SK-N-SH (cell line): Measurements from ENCODE around the gene APLP1. TPM values are rescaled to one million over a fixed set of nuclear protein-coding genes. Genes with fewer than 3 reads are reported as not detected.

Source experiments
- CTCF ChIA-PET: fragments of 300-600, 350-600 bp; formaldehyde crosslinking; extraction: SDS; loops from one replicate; lab custom pipeline; 2021; lab: Yijun Ruan, JAX
- POLR2A ChIA-PET: fragments of 350-600 bp; sonication (Branson Sonifier 250); formaldehyde crosslinking; extraction: SDS; loops from one replicate; lab custom pipeline; 2020; ENCODE audit warnings: antibody characterized with exemption, inconsistent platforms; lab: Yijun Ruan, JAX
- DNase-seq: peaks from one replicate; pipeline ENCODE4 v3.0.0; 2012
- H2AFZ ChIP-seq: fragments of 200-600 bp; sonication (generic); 2 replicates; pipeline ENCODE4 v1.8.1; 2016; ENCODE audit warnings: antibody characterized with exemption, mild to moderate bottlenecking, low read depth
- H3F3A ChIP-seq: fragments of 200-600 bp; sonication (generic); replicated peaks from 2 replicates; pipeline ENCODE3; 2016; ENCODE audit warnings: antibody characterized with exemption, mild to moderate bottlenecking; ENCODE audit not compliant: insufficient read depth
- H3K27ac ChIP-seq, 2 experiments: fragments of 200-500 bp in 1 of 2; fragments of 200-600 bp in 1 of 2; sonication (Bioruptor generic) in 1 of 2; sonication (generic), shearing (Covaris generic) in 1 of 2; 2 replicates each; pipeline versions ENCODE4 v1.5.1 to v1.6.1; 2014 to 2016; ENCODE audit warnings: low read depth in 2 of 2, inconsistent platforms in 1 of 2, low read length in 1 of 2, mild to moderate bottlenecking in 1 of 2, mixed read lengths in 1 of 2
- H3K27me3 ChIP-seq: fragments of 200-600 bp; sonication (generic), shearing (Covaris generic); 2 replicates; pipeline ENCODE4 v1.6.1; 2016; ENCODE audit warnings: mixed run types; ENCODE audit not compliant: insufficient read depth
- H3K36me3 ChIP-seq, 2 experiments: fragments of 200-500 bp in 1 of 2; fragments of 200-600 bp in 1 of 2; sonication (Bioruptor generic) in 1 of 2; sonication (generic) in 1 of 2; replicated peaks in 1 of 2; 2 replicates each; pipeline versions ENCODE3 to v1.5.1; 2014 to 2016; ENCODE audit warnings: low read length in 1 of 2, mild to moderate bottlenecking in 1 of 2; ENCODE audit not compliant: insufficient read depth in 2 of 2, control insufficient read depth in 1 of 2
- H3K4me1 ChIP-seq, 2 experiments: fragments of 200-500 bp in 1 of 2; fragments of 200-600 bp in 1 of 2; sonication (Bioruptor generic) in 1 of 2; sonication (generic), shearing (Covaris generic) in 1 of 2; 2 replicates each; pipeline versions ENCODE4 v1.5.1 to v1.6.1; 2014 to 2016; ENCODE audit warnings: low read depth in 1 of 2, low read length in 1 of 2, mixed run types in 1 of 2; ENCODE audit not compliant: insufficient read depth in 2 of 2, control insufficient read depth in 1 of 2
- H3K4me2 ChIP-seq: fragments of 200-600 bp; sonication (generic), shearing (Covaris generic); 2 replicates; pipeline ENCODE4 v1.6.1; 2017; ENCODE audit warnings: mixed run types
- H3K4me3 ChIP-seq, 2 experiments: fragments of 200-500 bp in 1 of 2; fragments of 200-600 bp in 1 of 2; sonication (Bioruptor generic) in 1 of 2; sonication (generic), shearing (Covaris generic) in 1 of 2; 2 replicates each; pipeline versions ENCODE4 v1.5.1 to v1.8.1; 2014 to 2016; ENCODE audit warnings: low read depth in 2 of 2, inconsistent platforms in 1 of 2, low read length in 1 of 2, mild to moderate bottlenecking in 1 of 2, mixed read lengths in 1 of 2, moderate library complexity in 1 of 2
- H3K79me2 ChIP-seq: fragments of 200-600 bp; sonication (generic); 2 replicates; pipeline ENCODE4 v1.8.1; 2017; ENCODE audit warnings: mild to moderate bottlenecking; ENCODE audit not compliant: insufficient read depth
- H3K9ac ChIP-seq: fragments of 200-600 bp; sonication (generic); 2 replicates; pipeline ENCODE4 v1.6.1; 2017; ENCODE audit warnings: mixed run types
- H3K9me2 ChIP-seq: fragments of 200-600 bp; sonication (generic); 2 replicates; pipeline ENCODE4 v1.6.1; 2017; ENCODE audit warnings: mixed run types
- H3K9me3 ChIP-seq: fragments of 200-600 bp; sonication (generic); 2 replicates; pipeline ENCODE4 v1.6.1; 2017; ENCODE audit warnings: mixed run types, mild to moderate bottlenecking, moderate library complexity
- H4K20me1 ChIP-seq: fragments of 200-600 bp; sonication (generic); 2 replicates; pipeline ENCODE4 v1.6.1; 2017; ENCODE audit warnings: mild to moderate bottlenecking, mixed run types; ENCODE audit not compliant: insufficient read depth
- CHD2 ChIP-seq: fragments of 150-350 bp; IDR thresholded peaks from 2 replicates; pipeline ENCODE4 v1.6.1; 2018; ENCODE audit warnings: low read length; ENCODE audit not compliant: partially characterized antibody
- ELF1 ChIP-seq: IDR thresholded peaks from 2 replicates; pipeline ENCODE4 v1.4.0; 2012
- FOSL2 ChIP-seq: IDR thresholded peaks from 2 replicates; pipeline ENCODE4 v1.4.0; 2012; ENCODE audit warnings: low read depth, mild to moderate bottlenecking, moderate library complexity, borderline replicate concordance
- IRF3 ChIP-seq: fragments of 150-350 bp; IDR thresholded peaks from 2 replicates; pipeline ENCODE4 v1.6.1; 2016; ENCODE audit warnings: mild to moderate bottlenecking, low read depth, low read length
- JUND ChIP-seq: IDR thresholded peaks from 2 replicates; pipeline ENCODE4 v1.4.0; 2012
- MAX ChIP-seq: IDR thresholded peaks from 2 replicates; pipeline ENCODE4 v1.4.0; 2012; ENCODE audit warnings: low read depth
- MXI1 ChIP-seq: IDR thresholded peaks from 2 replicates; pipeline ENCODE4 v1.6.1; 2012; ENCODE audit warnings: mild to moderate bottlenecking, low read depth, low read length, improper control_type of control experiment
- NFIC ChIP-seq: IDR thresholded peaks from 2 replicates; pipeline ENCODE4 v1.4.0; 2012; ENCODE audit warnings: borderline replicate concordance
- NRF1 ChIP-seq: IDR thresholded peaks from 2 replicates; pipeline ENCODE4 v1.6.1; 2012; ENCODE audit warnings: low read depth, mild to moderate bottlenecking, low read length
- RCOR1 ChIP-seq: fragments of 150-350 bp; IDR thresholded peaks from 2 replicates; pipeline ENCODE4 v1.6.1; 2017; ENCODE audit warnings: antibody characterized with exemption, low read length
- SMC3 ChIP-seq: IDR thresholded peaks from 2 replicates; pipeline ENCODE4 v1.6.1; 2012; ENCODE audit warnings: low read depth, low read length, improper control_type of control experiment
- TCF12 ChIP-seq: IDR thresholded peaks from 2 replicates; pipeline ENCODE4 v1.4.0; 2012
- YY1 ChIP-seq: IDR thresholded peaks from 2 replicates; pipeline ENCODE4 v1.4.0; 2012; ENCODE audit warnings: low read depth, mild to moderate bottlenecking
- ZBTB33 ChIP-seq: IDR thresholded peaks from 2 replicates; pipeline ENCODE4 v1.4.0; 2012; ENCODE audit warnings: low read depth, borderline replicate concordance
- WGBS: methylation state at CpG from one replicate; pipeline ENCODE4 v1.1.6; 2017; ENCODE audit warnings: low lambda C conversion rate; 5-methylcytosine and 5-hydroxymethylcytosine counted together
- polyA plus RNA-seq, 3 experiments: library from polyadenylated mRNA; depleted of rRNA; stranded (reverse); fragments of >200 nt; gene quantifications; 2 replicates each; pipeline ENCODE4 v1.2.3, GENCODE V29; 2012
- TF ChIP-seq, protein P1 (sequence below): fragments of 200-600 bp; sonication (generic); IDR thresholded peaks from 2 replicates; pipeline ENCODE4 v1.6.1; 2017; ENCODE audit warnings: antibody characterized with exemption, mild to moderate bottlenecking, moderate library complexity

APLP1 gene
- polyA plus RNA-seq, 1 of the 3 experiments (the other 2 are of a cell fraction), result 66.7 TPM

DNA sequence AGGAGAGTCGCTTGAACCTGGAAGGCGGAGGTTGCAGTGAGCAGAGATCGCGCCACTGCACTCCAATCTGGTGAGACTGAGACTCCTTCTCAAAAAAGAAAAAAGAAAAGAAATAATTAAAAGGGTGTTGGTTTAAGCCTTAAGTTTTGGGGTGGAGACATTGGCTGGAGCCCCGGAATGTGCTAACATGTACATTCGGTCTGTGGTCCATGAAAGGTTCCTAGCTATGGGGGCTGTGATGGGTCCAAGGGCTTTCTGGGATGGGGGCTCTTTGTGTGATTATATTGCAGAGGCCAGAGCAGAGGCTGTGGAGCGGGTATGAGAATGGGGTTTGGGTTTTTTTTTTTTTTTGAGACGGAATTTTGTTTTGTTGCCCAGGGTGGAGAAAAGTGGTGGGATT lies 17.5 kb downstream of the APLP1 start:
- Histone ChIP-seq H3K27me3 (no peaks in the 10 kb centered on the region), H4K20me1 (0 out of 2 replicates have a peak, but pooled peaks cover 5% of the 10 kb centered on the region), H3K4me1 (no peaks in the 10 kb centered on the region), H3K79me2 (no peaks in the 10 kb centered on the region), H3K4me3 (no peak overlapping the region), H3F3A (no peaks in the 10 kb centered on the region), H2AFZ (no peak overlapping the region), H3K36me3 (peaks cover 5 to 8% of the 10 kb centered on the region in 2 experiments), H3K4me2 (no peak overlapping the region), H3K9ac (no peak overlapping the region), H3K27ac (no peak overlapping the region), H3K9me2 (no peaks in the 10 kb centered on the region), H3K9me3 (no peaks in the 10 kb centered on the region)
- 97% methylated on average over 7 of the region's 8 CpGs for WGBS
- DNase-seq, result no peak
- POLR2A ChIA-PET, result no interaction called here
- CTCF ChIA-PET, result interaction anchor here (0.7 to 6.3 kb wide), 2 partner anchors 12 to 46 kb away, joined by 3 to 57 read pairs; no protein-coding TSS in a partner anchor
- TF ChIP-seq IRF3 (no peak), SMC3 (no peak), FOSL2 (no peak), NFIC (no peak), MAX (no peak), TCF12 (no peak), ELF1 (no peak), JUND (no peak), MXI1 (no peak), NRF1 (no peak), ZBTB33 (no peak), RCOR1 (no peak), YY1 (no peak), CHD2 (no peak)
- TF ChIP-seq, protein P1, sequence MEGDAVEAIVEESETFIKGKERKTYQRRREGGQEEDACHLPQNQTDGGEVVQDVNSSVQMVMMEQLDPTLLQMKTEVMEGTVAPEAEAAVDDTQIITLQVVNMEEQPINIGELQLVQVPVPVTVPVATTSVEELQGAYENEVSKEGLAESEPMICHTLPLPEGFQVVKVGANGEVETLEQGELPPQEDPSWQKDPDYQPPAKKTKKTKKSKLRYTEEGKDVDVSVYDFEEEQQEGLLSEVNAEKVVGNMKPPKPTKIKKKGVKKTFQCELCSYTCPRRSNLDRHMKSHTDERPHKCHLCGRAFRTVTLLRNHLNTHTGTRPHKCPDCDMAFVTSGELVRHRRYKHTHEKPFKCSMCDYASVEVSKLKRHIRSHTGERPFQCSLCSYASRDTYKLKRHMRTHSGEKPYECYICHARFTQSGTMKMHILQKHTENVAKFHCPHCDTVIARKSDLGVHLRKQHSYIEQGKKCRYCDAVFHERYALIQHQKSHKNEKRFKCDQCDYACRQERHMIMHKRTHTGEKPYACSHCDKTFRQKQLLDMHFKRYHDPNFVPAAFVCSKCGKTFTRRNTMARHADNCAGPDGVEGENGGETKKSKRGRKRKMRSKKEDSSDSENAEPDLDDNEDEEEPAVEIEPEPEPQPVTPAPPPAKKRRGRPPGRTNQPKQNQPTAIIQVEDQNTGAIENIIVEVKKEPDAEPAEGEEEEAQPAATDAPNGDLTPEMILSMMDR, result no peak
